Osteocyte (in vitro differentiated cells): Measurements from ENCODE around the gene SH3BP5L. TPM values are rescaled to one million over a fixed set of nuclear protein-coding genes. Genes with fewer than 3 reads are reported as not detected.

Source experiments
- DNase-seq: peaks from one replicate; pipeline ENCODE4 v3.0.0; 2021; ENCODE audit warnings: mixed read lengths; ENCODE audit not compliant: unreplicated experiment; ENCODE audit errors: extremely low spot score
- H3K27ac Mint-ChIP-seq: one replicate; pipeline ENCODE4 v1.8.0; 2021; ENCODE audit warnings: mild to moderate bottlenecking, mixed read lengths; ENCODE audit not compliant: unreplicated experiment
- H3K27me3 Mint-ChIP-seq: one replicate; pipeline ENCODE4 v1.8.0; 2021; ENCODE audit warnings: mixed read lengths; ENCODE audit not compliant: unreplicated experiment
- H3K36me3 Mint-ChIP-seq: one replicate; pipeline ENCODE4 v1.8.0; 2021; ENCODE audit warnings: mixed read lengths; ENCODE audit not compliant: unreplicated experiment
- H3K4me1 Mint-ChIP-seq: one replicate; pipeline ENCODE4 v1.8.0; 2021; ENCODE audit warnings: mixed read lengths; ENCODE audit not compliant: unreplicated experiment
- H3K4me3 Mint-ChIP-seq: one replicate; pipeline ENCODE4 v1.8.0; 2021; ENCODE audit warnings: mild to moderate bottlenecking, moderate library complexity, mixed read lengths; ENCODE audit not compliant: unreplicated experiment
- H3K9me3 Mint-ChIP-seq: one replicate; pipeline ENCODE4 v1.8.0; 2021; ENCODE audit warnings: mixed read lengths; ENCODE audit not compliant: unreplicated experiment
- total RNA-seq: library from RNA; stranded (reverse); gene quantifications from 2 replicates; pipeline ENCODE4 v1.2.1, GENCODE V29; 2021
- TF ChIP-seq, protein P1 (sequence below): fragments of 200-600 bp; sonication (generic); IDR thresholded peaks from 2 replicates; pipeline ENCODE4 v1.5.0; 2021; ENCODE audit warnings: antibody characterized with exemption, mild to moderate bottlenecking, moderate library complexity

Gene SH3BP5L
- total RNA-seq, 1 donor from 2014 or later: 32.4 TPM

GRCh38 chr1:248841702-248842395, 16.1 kb upstream of the SH3BP5L start:
- no peak for DNase-seq
- TF ChIP-seq, protein P1, sequence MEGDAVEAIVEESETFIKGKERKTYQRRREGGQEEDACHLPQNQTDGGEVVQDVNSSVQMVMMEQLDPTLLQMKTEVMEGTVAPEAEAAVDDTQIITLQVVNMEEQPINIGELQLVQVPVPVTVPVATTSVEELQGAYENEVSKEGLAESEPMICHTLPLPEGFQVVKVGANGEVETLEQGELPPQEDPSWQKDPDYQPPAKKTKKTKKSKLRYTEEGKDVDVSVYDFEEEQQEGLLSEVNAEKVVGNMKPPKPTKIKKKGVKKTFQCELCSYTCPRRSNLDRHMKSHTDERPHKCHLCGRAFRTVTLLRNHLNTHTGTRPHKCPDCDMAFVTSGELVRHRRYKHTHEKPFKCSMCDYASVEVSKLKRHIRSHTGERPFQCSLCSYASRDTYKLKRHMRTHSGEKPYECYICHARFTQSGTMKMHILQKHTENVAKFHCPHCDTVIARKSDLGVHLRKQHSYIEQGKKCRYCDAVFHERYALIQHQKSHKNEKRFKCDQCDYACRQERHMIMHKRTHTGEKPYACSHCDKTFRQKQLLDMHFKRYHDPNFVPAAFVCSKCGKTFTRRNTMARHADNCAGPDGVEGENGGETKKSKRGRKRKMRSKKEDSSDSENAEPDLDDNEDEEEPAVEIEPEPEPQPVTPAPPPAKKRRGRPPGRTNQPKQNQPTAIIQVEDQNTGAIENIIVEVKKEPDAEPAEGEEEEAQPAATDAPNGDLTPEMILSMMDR: peak; percentile 55
- no peaks in the 10 kb centered on the region for H3K27me3 Mint-ChIP-seq
- H3K27ac Mint-ChIP-seq: no peak overlapping the region
- no peak overlapping the region for H3K4me3 Mint-ChIP-seq
- no peaks in the 10 kb centered on the region for H3K9me3 Mint-ChIP-seq
- peaks cover 20% of the 10 kb centered on the region for H3K36me3 Mint-ChIP-seq
- H3K4me1 Mint-ChIP-seq: peaks cover 17% of the 10 kb centered on the region

DNA sequence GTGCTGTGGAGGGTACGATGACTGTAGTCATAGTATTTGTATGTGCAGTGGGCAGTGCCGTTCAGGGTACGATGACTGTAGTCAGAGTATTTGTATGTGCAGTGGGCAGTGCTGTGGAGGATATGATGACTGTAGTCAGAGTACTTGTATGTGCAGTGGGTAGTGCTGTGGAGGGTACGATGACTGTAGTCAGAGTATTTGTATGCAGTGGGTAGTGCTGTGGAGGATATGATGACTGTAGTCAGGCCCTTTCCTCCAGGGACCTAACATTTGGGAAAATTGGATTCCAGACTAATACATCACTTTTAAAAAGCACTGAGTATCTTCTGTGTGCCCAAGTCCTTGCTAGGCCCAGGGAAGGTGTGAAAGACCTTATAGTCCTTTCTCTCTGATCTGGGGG, 15.2 kb upstream of the SH3BP5L start:
- Mint-ChIP-seq H3K36me3 (peaks cover 12% of the 10 kb centered on the region), H3K4me1 (peaks cover 17% of the 10 kb centered on the region), H3K4me3 (no peak overlapping the region), H3K27ac (peak overlapping the region; percentile 14), H3K9me3 (no peaks in the 10 kb centered on the region), H3K27me3 (no peaks in the 10 kb centered on the region)
- no peak for DNase-seq
- TF ChIP-seq, protein P1: no peak

DNA sequence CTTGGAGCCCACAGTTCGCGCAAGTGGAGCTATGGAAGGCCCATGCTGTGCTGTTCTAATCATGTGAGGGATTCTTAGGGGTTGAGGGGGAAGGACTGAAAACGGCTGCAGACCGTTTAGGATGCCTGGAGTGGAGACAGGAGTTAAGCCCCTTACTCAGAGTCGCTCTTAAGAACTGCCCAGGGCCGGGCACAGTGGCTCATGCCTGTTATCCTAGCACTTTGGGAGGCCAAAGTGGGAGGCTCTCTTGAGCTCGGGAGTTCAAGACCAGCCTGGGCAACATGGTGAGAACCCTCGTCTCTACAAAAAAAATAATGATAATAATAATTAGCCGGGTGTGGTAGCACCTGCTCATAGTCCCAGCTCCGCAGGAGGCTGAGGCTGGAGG, 13.4 kb upstream of the SH3BP5L start:
- no peaks in the 10 kb centered on the region for H3K9me3 Mint-ChIP-seq
- peak overlapping the region; percentile 98 for H3K27ac Mint-ChIP-seq
- TF ChIP-seq, protein P1: no peak
- no peaks in the 10 kb centered on the region for H3K27me3 Mint-ChIP-seq
- H3K4me1 Mint-ChIP-seq: peaks cover 17% of the 10 kb centered on the region
- H3K36me3 Mint-ChIP-seq: peaks cover 1% of the 10 kb centered on the region
- no peak overlapping the region for H3K4me3 Mint-ChIP-seq
- DNase-seq: no peak

DNA sequence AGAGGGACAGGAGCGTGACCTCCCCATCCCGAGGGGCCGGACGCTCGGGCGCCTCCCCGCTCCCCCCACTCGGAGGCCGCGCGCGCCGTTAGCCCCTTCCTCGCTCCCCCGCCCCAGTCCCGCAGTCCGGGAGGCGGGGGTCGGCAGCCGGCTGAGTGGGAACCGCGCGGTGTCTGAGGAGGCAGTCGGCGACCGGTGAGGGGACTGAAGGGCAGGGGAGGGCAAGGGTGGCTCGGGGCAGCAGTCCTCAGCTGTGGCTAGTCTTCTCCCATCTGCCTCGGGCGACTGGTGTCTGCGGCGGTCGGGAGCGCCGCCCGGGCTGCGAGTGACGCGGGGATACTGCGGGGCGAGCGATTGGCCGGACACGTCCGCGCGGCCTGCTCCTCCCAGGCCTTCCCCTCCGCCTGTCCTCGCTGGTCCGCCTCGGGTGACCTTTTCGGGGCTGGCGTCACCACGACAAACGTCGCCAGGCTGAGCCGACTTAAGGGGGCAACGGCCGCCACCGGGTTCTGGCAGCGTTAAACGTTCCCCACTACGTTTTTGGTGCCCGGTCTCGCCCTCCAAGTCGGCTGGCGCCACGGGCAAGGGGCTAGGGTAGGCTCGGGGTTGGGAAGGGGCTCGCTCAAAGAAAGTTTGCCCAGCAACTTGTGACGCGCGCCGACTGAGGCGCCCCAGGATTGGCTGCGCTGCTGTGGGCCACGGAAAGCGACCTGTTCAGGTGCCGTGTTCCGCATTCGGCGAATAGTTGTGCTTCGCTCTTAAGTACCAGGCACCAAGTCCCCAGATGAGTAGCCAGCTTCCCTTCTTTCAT, 12.8 kb upstream of the SH3BP5L start:
- H3K4me3 Mint-ChIP-seq: no peak overlapping the region
- no peaks in the 10 kb centered on the region for H3K36me3 Mint-ChIP-seq
- TF ChIP-seq, protein P1: no peak
- H3K9me3 Mint-ChIP-seq: no peaks in the 10 kb centered on the region
- no peaks in the 10 kb centered on the region for H3K27me3 Mint-ChIP-seq
- H3K27ac Mint-ChIP-seq: peak overlapping the region; percentile 98
- peak; percentile 95 for DNase-seq
- H3K4me1 Mint-ChIP-seq: peaks cover 17% of the 10 kb centered on the region

DNA sequence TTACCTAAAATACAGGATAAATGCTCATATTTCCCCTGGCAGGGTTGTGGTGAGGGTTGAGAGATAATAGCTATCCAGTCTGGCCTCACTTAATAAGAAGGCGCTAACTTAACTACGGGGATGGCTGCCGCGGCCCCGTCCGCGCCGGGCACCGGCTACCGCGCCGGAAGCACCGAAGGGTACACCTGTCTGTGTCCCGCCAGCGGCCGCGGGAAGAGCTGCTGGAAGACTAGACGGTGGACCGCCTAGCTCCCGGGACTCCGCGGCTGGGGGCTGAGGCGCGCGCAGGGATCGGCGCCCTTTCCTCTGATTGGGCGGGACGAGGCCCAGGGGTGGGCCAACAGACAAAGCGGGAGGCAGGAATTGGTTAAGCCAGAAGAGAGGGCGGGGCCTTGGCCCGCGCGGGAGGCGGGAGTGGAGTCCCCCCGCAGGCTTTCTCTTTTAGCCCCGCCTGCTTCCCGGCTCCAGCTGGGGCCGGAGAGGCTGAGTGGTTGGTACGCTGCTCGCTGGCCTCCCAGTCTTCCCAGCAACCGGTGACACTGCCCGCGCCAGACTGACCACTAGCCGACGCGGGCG, 12.2 kb upstream of the SH3BP5L start, which contains the start of gene ZNF672:
Gene ZNF672 (plus strand): TSS at position 444 of the 576 bp plus-strand sequence. CDS start 9,051 bp downstream, outside the sequence.
- peak; percentile 99 for DNase-seq
- Mint-ChIP-seq H3K4me3 (no peak within 1 kb of the TSS), H3K36me3 (no peaks in the 10 kb centered on the region), H3K4me1 (peaks cover 17% of the 10 kb centered on the region), H3K27me3 (no peaks in the 10 kb centered on the region), H3K27ac (peak within 1 kb of the TSS; percentile 98), H3K9me3 (no peaks in the 10 kb centered on the region)
- TF ChIP-seq, protein P1: no peak
